Right lobe of liver (tissue), 4 donors: ENCODE results near the gene MYH9.

Experiments used
- POLR2A ChIP-seq: fragments of 450-650 bp; IDR thresholded peaks from one replicate; pipeline ENCODE4 v1.6.1; 2017; ENCODE audit warnings: antibody characterized with exemption, mild to moderate bottlenecking
- TF ChIP-seq, protein P1 (sequence below), 4 donors: fragments of 200-600 bp in 3 of 4; fragments of 450-650 bp in 1 of 4; IDR thresholded peaks; one replicate each; pipeline versions ENCODE4 v1.5.1 to v1.8.0; 2016 to 2022; ENCODE audit warnings: antibody characterized with exemption in 4 of 4, mild to moderate bottlenecking in 2 of 4
- donor health status: DM: no; HTN: no; CAD: no.
- donor health status: DM: no; HTN: no; CAD: no.
- donor health status: DM: no; HTN: yes; CAD: no.

DNA sequence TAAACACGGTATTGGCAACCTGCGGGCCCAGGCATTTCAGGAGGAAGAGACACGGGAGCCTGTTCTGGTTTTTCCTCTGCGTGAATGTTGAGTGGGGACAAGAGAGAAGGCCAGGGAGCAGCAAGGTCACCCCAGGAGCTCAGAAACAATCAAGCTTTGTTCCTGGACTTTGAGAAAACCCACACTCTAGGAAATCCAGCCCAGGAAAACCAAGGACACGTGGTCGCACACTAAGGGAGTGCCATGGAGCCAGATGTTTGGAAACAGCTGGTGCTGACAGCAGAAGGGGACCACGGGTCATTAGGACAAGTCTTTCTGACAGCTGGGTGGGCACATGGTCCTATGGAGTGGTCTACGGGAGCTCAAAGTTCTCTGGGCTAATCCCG lies 44.1 kb downstream of the MYH9 start:
- TF ChIP-seq POLR2A = no peak
- TF ChIP-seq, protein P1, sequence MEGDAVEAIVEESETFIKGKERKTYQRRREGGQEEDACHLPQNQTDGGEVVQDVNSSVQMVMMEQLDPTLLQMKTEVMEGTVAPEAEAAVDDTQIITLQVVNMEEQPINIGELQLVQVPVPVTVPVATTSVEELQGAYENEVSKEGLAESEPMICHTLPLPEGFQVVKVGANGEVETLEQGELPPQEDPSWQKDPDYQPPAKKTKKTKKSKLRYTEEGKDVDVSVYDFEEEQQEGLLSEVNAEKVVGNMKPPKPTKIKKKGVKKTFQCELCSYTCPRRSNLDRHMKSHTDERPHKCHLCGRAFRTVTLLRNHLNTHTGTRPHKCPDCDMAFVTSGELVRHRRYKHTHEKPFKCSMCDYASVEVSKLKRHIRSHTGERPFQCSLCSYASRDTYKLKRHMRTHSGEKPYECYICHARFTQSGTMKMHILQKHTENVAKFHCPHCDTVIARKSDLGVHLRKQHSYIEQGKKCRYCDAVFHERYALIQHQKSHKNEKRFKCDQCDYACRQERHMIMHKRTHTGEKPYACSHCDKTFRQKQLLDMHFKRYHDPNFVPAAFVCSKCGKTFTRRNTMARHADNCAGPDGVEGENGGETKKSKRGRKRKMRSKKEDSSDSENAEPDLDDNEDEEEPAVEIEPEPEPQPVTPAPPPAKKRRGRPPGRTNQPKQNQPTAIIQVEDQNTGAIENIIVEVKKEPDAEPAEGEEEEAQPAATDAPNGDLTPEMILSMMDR (IDR thresholded peaks at IDR 0.05) = no peak
